ENCODE measurements around the gene LRP4. TPM values are rescaled to one million over a fixed set of nuclear protein-coding genes. Genes with fewer than 3 reads are reported as not detected.

Gene LRP4
- total RNA-seq, 5 donors from 2014 or later (not counting 1 experiment from before 2014, with no cell fraction given), result 0.06 to 0.26 (median 0.13) TPM; not detected in 2

DNA sequence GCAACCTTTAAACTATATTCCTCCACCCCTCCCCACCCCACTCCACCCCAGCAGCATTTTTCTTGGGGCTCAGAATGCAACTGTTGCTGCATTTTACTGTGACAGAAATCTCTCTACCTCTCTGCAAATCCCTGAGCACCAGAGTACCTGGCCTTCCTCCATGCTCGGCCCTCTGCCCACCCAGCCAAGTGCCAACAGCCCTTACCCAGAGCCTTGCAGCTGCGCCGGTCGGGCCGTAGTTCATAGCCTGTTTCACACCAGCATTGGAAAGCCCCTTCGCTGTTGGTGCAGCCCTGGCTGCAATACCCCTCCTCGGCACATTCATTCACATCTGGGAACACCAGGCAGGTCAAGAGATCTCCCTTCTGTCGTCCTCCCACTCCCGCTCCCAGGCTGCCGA, 23.4 kb downstream of the LRP4 start:
- Mint-ChIP-seq H3K27ac (no peak overlapping the region), H3K36me3 (no peaks in the 10 kb centered on the region), H3K4me3 (no peak overlapping the region), H3K9me3 (no peaks in the 10 kb centered on the region), H3K4me1 (no peaks in the 10 kb centered on the region), H3K27me3 (peaks cover 0 to 2% of the 10 kb centered on the region in 2 donors)
- no peaks in the 10 kb centered on the region for H3K4me1 ChIP-seq (ENCODE audit: control insufficient read depth in 1 of 2, extremely low read depth in 1 of 2, insufficient read depth in 2 of 2, low read length in 2 of 2)
- DNase-seq (no peak), ATAC-seq (replicated peaks in 1 of 4) (no peak)
- no peaks in the 10 kb centered on the region for H3K36me3 ChIP-seq (ENCODE audit: control insufficient read depth in 2 of 2, extremely low read depth in 1 of 2, insufficient read depth in 1 of 2, low read length in 1 of 2)
- H3K4me3 ChIP-seq (ENCODE audit: control insufficient read depth in 1 of 2, extremely low read depth in 1 of 2, low read length in 1 of 2), result no peak overlapping the region
- 81% methylated on average over 5 of the region's 10 CpGs for WGBS (ENCODE audit: insufficient coverage)
- ChIA-PET POLR2A (no interaction called here), CTCF (no interaction called here)
- no peaks in the 10 kb centered on the region for H3K9me3 ChIP-seq
- no peak overlapping the region for H3K27ac ChIP-seq (ENCODE audit: low read length)
- peaks cover 0 to 18% of the 10 kb centered on the region in 2 experiments for H3K27me3 ChIP-seq (replicated peaks in 1 of 2; ENCODE audit: control insufficient read depth in 2 of 2, extremely low read depth in 1 of 2, insufficient read depth in 2 of 2, low read length in 1 of 2)

DNA sequence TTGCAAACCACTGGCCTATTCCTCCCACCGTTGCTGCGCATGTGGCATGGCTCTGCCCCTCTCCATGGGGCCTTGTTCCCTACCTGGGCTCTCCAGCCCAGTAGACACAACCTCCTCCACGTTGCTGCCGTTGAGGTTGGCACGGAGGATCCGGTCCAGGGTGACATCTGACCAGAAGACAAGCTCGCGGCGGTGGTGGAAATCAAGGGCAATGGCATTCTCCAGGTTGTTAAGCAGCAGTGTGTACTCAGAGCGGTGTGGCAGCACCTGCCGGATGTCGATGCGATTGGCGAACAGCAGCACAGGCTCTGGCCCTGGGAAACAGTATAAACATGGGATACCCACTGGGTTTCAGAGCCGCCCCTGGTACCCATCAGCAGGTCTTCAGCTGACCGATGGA, 23.8 kb downstream of the LRP4 start:
- ATAC-seq (replicated peaks in 1 of 4) (no peak), DNase-seq (no peak)
- Mint-ChIP-seq H3K4me1 (no peaks in the 10 kb centered on the region), H3K36me3 (no peaks in the 10 kb centered on the region), H3K9me3 (no peaks in the 10 kb centered on the region), H3K27ac (no peak overlapping the region), H3K27me3 (peaks cover under 1 to 2% of the 10 kb centered on the region in 2 donors), H3K4me3 (no peak overlapping the region)
- 89% methylated on average over 16 of the region's 16 CpGs for WGBS (ENCODE audit: insufficient coverage)
- Histone ChIP-seq H3K36me3 (ENCODE audit: control insufficient read depth in 2 of 2, extremely low read depth in 1 of 2, insufficient read depth in 1 of 2, low read length in 1 of 2) (no peaks in the 10 kb centered on the region), H3K27ac (ENCODE audit: low read length) (no peak overlapping the region), H3K9me3 (no peaks in the 10 kb centered on the region), H3K27me3 (replicated peaks in 1 of 2; ENCODE audit: control insufficient read depth in 2 of 2, extremely low read depth in 1 of 2, insufficient read depth in 2 of 2, low read length in 1 of 2) (peaks cover 0 to 16% of the 10 kb centered on the region in 2 experiments), H3K4me3 (ENCODE audit: control insufficient read depth in 1 of 2, extremely low read depth in 1 of 2, low read length in 1 of 2) (no peak overlapping the region), H3K4me1 (ENCODE audit: control insufficient read depth in 1 of 2, extremely low read depth in 1 of 2, insufficient read depth in 2 of 2, low read length in 2 of 2) (peaks cover 0 to 3% of the 10 kb centered on the region in 2 experiments)
- ChIA-PET POLR2A (no interaction called here), CTCF (interaction anchor here in 1 of 2 donors (1.0 kb wide), 1 partner anchor 260 kb away, joined by 3 read pairs; no protein-coding TSS in a partner anchor)

DNA sequence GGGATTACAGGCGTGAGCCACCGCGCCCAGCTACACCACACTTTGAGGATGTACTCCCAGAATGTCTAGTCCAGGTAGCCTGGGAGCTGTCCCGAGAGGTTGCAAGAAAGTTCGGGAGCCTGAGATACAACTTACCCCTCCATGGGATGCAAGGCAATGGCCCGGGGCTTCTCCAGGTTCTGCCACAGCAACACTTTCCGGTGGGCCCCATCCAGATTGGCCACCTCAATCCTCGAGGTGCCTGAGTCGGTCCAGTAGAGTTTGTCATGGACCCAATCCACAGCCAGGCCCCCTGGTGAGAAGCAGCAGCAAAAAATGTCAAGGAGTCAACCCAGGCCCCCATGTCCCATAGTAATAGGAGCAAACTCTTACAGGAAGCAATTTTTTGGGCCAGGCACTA, 25.5 kb downstream of the LRP4 start:
- CTCF ChIA-PET, result no interaction called here
- H3K36me3 ChIP-seq (ENCODE audit: control insufficient read depth in 2 of 2, extremely low read depth in 1 of 2, insufficient read depth in 1 of 2, low read length in 1 of 2), result no peaks in the 10 kb centered on the region
- no peaks in the 10 kb centered on the region for H3K36me3 Mint-ChIP-seq
- ATAC-seq (replicated peaks in 1 of 4) (no peak), DNase-seq (no peak)
- peaks cover 4 to 5% of the 10 kb centered on the region in 2 donors for H3K27me3 Mint-ChIP-seq
- POLR2A ChIA-PET, result no interaction called here
- no peak overlapping the region for H3K27ac ChIP-seq (ENCODE audit: low read length)
- peaks cover 0 to 3% of the 10 kb centered on the region in 2 experiments for H3K4me1 ChIP-seq (ENCODE audit: control insufficient read depth in 1 of 2, extremely low read depth in 1 of 2, insufficient read depth in 2 of 2, low read length in 2 of 2)
- H3K9me3 Mint-ChIP-seq, result no peaks in the 10 kb centered on the region
- H3K4me1 Mint-ChIP-seq, result no peaks in the 10 kb centered on the region
- no peak overlapping the region for H3K4me3 Mint-ChIP-seq
- peaks cover 0 to 16% of the 10 kb centered on the region in 2 experiments for H3K27me3 ChIP-seq (replicated peaks in 1 of 2; ENCODE audit: control insufficient read depth in 2 of 2, extremely low read depth in 1 of 2, insufficient read depth in 2 of 2, low read length in 1 of 2)
- H3K9me3 ChIP-seq, result no peaks in the 10 kb centered on the region
- WGBS (ENCODE audit: insufficient coverage), result 88% methylated on average over 8 of the region's 9 CpGs
- no peak overlapping the region for H3K27ac Mint-ChIP-seq
- no peak overlapping the region for H3K4me3 ChIP-seq (ENCODE audit: control insufficient read depth in 1 of 2, extremely low read depth in 1 of 2, low read length in 1 of 2)

DNA sequence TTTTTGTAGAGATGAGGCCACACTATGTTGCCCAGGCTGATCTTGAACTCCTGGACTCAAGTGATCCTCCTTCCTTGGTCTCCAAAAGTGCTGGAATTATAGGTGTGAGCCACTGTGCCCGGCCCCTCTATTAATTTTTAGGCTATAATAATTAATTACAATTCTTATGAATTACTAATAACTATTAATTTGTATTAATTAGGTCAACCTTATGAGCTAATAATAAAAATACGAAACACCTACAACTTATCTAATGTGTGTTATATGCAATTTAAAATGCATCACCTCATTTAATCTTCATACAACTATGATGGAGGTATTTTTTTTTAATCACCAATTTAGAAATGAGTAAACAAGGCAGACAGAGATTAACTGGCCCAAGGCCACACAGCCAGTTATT, 26.2 kb downstream of the LRP4 start:
- WGBS (ENCODE audit: insufficient coverage), result no CpG with 5 or more reads among the region's 2 CpGs
- no peaks in the 10 kb centered on the region for H3K4me1 Mint-ChIP-seq
- ATAC-seq (replicated peaks in 1 of 4), result no peak
- H3K27me3 Mint-ChIP-seq, result peaks cover 4 to 5% of the 10 kb centered on the region in 2 donors
- ChIA-PET POLR2A (interaction anchor here in 1 of 2 donors (0.5 kb wide), 1 partner anchor 267 kb away, joined by 4 read pairs; no protein-coding TSS in a partner anchor), CTCF (interaction anchor here in 1 of 2 donors (0.6 to 0.9 kb wide), 3 partner anchors 154 to 263 kb away, joined by 3 to 4 read pairs (median 3); no protein-coding TSS in a partner anchor)
- H3K27me3 ChIP-seq (replicated peaks in 1 of 2; ENCODE audit: control insufficient read depth in 2 of 2, extremely low read depth in 1 of 2, insufficient read depth in 2 of 2, low read length in 1 of 2), result peaks cover 0 to 18% of the 10 kb centered on the region in 2 experiments
- peaks cover 0 to 3% of the 10 kb centered on the region in 2 experiments for H3K4me1 ChIP-seq (ENCODE audit: control insufficient read depth in 1 of 2, extremely low read depth in 1 of 2, insufficient read depth in 2 of 2, low read length in 2 of 2)
- no peaks in the 10 kb centered on the region for H3K9me3 Mint-ChIP-seq
- H3K36me3 ChIP-seq (ENCODE audit: control insufficient read depth in 2 of 2, extremely low read depth in 1 of 2, insufficient read depth in 1 of 2, low read length in 1 of 2), result no peaks in the 10 kb centered on the region
- H3K36me3 Mint-ChIP-seq, result no peaks in the 10 kb centered on the region
- no peak overlapping the region for H3K4me3 ChIP-seq (ENCODE audit: control insufficient read depth in 1 of 2, extremely low read depth in 1 of 2, low read length in 1 of 2)
- no peak overlapping the region for H3K4me3 Mint-ChIP-seq
- no peak overlapping the region for H3K27ac Mint-ChIP-seq
- H3K27ac ChIP-seq (ENCODE audit: low read length), result no peak overlapping the region
- DNase-seq, result no peak
- no peaks in the 10 kb centered on the region for H3K9me3 ChIP-seq

DNA sequence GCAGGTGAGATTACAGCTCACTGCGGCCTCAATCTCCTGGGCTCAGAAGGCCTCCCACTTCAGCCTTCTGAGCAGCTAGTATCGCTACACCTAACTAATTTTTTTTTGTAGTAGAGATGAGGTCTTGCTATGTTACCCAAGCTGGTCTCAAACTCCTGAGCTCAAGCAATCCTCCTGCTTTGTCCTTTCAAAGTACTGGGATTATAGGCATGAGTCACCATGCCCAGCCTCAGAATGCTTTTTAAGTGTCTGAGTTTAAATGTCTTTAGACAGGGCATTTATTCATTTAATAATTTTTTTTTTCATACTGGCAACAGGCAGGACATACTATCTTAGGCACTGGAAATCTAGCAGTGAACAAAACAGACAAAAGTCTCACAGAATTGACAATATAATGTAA, 27.7 kb downstream of the LRP4 start:
- Mint-ChIP-seq H3K4me1 (no peaks in the 10 kb centered on the region), H3K4me3 (no peak overlapping the region), H3K36me3 (no peaks in the 10 kb centered on the region), H3K27me3 (peaks cover 5 to 7% of the 10 kb centered on the region in 2 donors), H3K9me3 (no peaks in the 10 kb centered on the region), H3K27ac (no peak overlapping the region)
- H3K36me3 ChIP-seq (ENCODE audit: control insufficient read depth in 2 of 2, extremely low read depth in 1 of 2, insufficient read depth in 1 of 2, low read length in 1 of 2), result no peaks in the 10 kb centered on the region
- DNase-seq (no peak), ATAC-seq (replicated peaks in 1 of 4) (no peak)
- H3K27me3 ChIP-seq (replicated peaks in 1 of 2; ENCODE audit: control insufficient read depth in 2 of 2, extremely low read depth in 1 of 2, insufficient read depth in 2 of 2, low read length in 1 of 2), result peaks cover 0 to 19% of the 10 kb centered on the region in 2 experiments
- ChIA-PET POLR2A (no interaction called here), CTCF (interaction anchor here (0.6 to 1.1 kb wide), 4 partner anchors 256 to 273 kb away, joined by 3 to 4 read pairs (median 3); no protein-coding TSS in a partner anchor)
- WGBS (ENCODE audit: insufficient coverage), result no CpG with 5 or more reads among the region's 2 CpGs
- no peaks in the 10 kb centered on the region for H3K9me3 ChIP-seq
- no peak overlapping the region for H3K4me3 ChIP-seq (ENCODE audit: control insufficient read depth in 1 of 2, extremely low read depth in 1 of 2, low read length in 1 of 2)
- peaks cover 0 to 3% of the 10 kb centered on the region in 2 experiments for H3K4me1 ChIP-seq (ENCODE audit: control insufficient read depth in 1 of 2, extremely low read depth in 1 of 2, insufficient read depth in 2 of 2, low read length in 2 of 2)
- H3K27ac ChIP-seq (ENCODE audit: low read length), result no peak overlapping the region

DNA sequence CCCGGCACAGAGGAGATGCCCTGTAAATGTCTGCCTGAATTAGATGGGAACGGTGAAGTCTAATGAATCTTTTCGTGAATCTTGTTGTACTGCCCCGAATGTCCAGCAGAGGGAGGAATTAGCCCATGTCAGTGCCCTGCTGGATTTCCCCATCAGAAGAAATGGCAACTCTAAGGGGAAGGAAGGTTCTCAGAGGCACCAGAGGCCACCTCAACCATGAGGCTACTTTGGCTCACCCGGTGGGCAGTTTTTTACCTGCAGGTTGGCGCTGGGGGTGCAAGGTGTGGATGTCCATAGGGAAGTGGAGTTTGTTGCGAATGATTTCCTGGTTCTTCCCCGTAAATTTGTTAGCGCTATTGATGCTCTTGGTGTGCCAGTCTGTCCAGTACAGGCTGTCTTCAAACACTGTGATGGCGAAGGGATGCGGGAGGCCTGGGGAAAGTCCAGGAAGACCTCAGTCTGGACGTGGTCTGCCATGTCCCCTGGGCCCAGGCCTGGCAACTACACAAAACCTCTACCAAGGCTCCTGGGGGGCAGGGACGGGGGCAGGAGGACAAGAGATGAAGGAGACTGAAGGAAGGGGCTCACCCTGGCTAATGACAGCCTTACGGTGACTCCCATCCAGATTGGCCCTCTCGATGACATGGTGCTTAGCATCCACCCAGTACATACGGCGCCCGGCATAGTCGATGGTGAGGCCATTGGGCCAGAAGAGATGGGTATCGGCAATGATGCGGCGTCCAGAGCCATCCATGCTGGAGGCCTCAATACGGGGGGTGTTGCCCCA, 28.5 kb downstream of the LRP4 start:
- whole genome bisulfite sequencing (ENCODE audit: insufficient coverage), result 68% methylated on average over 20 of the region's 23 CpGs
- CTCF ChIA-PET, result interaction anchor here (0.6 to 1.1 kb wide), 3 partner anchors 257 to 273 kb away, joined by 3 to 4 read pairs (median 3); no protein-coding TSS in a partner anchor
- ATAC-seq (replicated peaks in 1 of 4), result peak; percentile 81 to 86 (median 84)
- Histone ChIP-seq H3K4me3 (ENCODE audit: control insufficient read depth in 1 of 2, extremely low read depth in 1 of 2, low read length in 1 of 2) (no peak overlapping the region), H3K36me3 (ENCODE audit: control insufficient read depth in 2 of 2, extremely low read depth in 1 of 2, insufficient read depth in 1 of 2, low read length in 1 of 2) (no peaks in the 10 kb centered on the region), H3K4me1 (ENCODE audit: control insufficient read depth in 1 of 2, extremely low read depth in 1 of 2, insufficient read depth in 2 of 2, low read length in 2 of 2) (peaks cover 0 to 3% of the 10 kb centered on the region in 2 experiments), H3K9me3 (no peaks in the 10 kb centered on the region), H3K27ac (ENCODE audit: low read length) (no peak overlapping the region), H3K27me3 (replicated peaks in 1 of 2; ENCODE audit: control insufficient read depth in 2 of 2, extremely low read depth in 1 of 2, insufficient read depth in 2 of 2, low read length in 1 of 2) (peaks cover 0 to 16% of the 10 kb centered on the region in 2 experiments)
- Mint-ChIP-seq H3K36me3 (no peaks in the 10 kb centered on the region), H3K27ac (no peak overlapping the region), H3K4me1 (no peaks in the 10 kb centered on the region), H3K27me3 (peaks cover 5 to 7% of the 10 kb centered on the region in 2 donors), H3K9me3 (no peaks in the 10 kb centered on the region), H3K4me3 (no peak overlapping the region)
- peak; percentile 33 to 87 (median 65) for DNase-seq
- POLR2A ChIA-PET, result no interaction called here
